Measurements from ENCODE around the gene MAP3K1.
"Not testable (repeated sequence)": the region's sequence is repeated elsewhere in the genome, so short reads cannot be mapped to it uniquely, and the experiment has no call there.

MAP3K1 gene

GRCh38 chr5:56814963-56815657, at the start of gene MAP3K1:
TSS of gene MAP3K1 (plus strand) at chr5:56815549. CDS start at chr5:56815574, 25 bp downstream.
- H3K27ac ChIP-seq (ENCODE audit: low read depth, low read length): peak within 1 kb of the TSS; percentile 86
- peak within 1 kb of the TSS; percentile 79 to 97 (median 93) for H3K4me3 ChIP-seq (ENCODE audit: low read depth in 1 of 5, low read length in 5 of 5)
- H3K4me1 ChIP-seq (ENCODE audit: control insufficient read depth in 5 of 5, insufficient read depth in 5 of 5, low read length in 5 of 5): peaks cover 3 to 37% (median 35%) of the 10 kb centered on the region in 5 donors
- H3K36me3 ChIP-seq (ENCODE audit: control insufficient read depth in 5 of 5, insufficient read depth in 5 of 5, low read length in 5 of 5): no peaks in the 10 kb centered on the region
- peak within 1 kb of the TSS; percentile 66 to 93 (median 82) for H3K9ac ChIP-seq (ENCODE audit: low read length in 5 of 5)
- H3K9me3 ChIP-seq (ENCODE audit: control insufficient read depth in 5 of 5, low read length in 5 of 5): no peaks in the 10 kb centered on the region
- H3K27me3 ChIP-seq (ENCODE audit: control insufficient read depth in 5 of 5, insufficient read depth in 4 of 5, low read length in 5 of 5): no peaks in the 10 kb centered on the region

- Histone ChIP-seq H3K4me1 (ENCODE audit: control insufficient read depth in 5 of 5, insufficient read depth in 5 of 5, low read length in 5 of 5) (peaks cover 5 to 16% (median 14%) of the 10 kb centered on the region in 5 donors), H3K27me3 (ENCODE audit: control insufficient read depth in 5 of 5, insufficient read depth in 4 of 5, low read length in 5 of 5) (no peaks in the 10 kb centered on the region), H3K9me3 (ENCODE audit: control insufficient read depth in 5 of 5, low read length in 5 of 5) (no peaks in the 10 kb centered on the region), H3K27ac (ENCODE audit: low read depth, low read length) (no peak overlapping the region), H3K4me3 (ENCODE audit: low read depth in 1 of 5, low read length in 5 of 5) (no peak overlapping the region), H3K9ac (ENCODE audit: low read length in 5 of 5) (no peak overlapping the region), H3K36me3 (ENCODE audit: control insufficient read depth in 5 of 5, insufficient read depth in 5 of 5, low read length in 5 of 5) (no peaks in the 10 kb centered on the region)
Observed at GRCh38 chr5:56766926-56767325, 48.4 kb upstream of the MAP3K1 start.

- H3K36me3 ChIP-seq (ENCODE audit: control insufficient read depth in 5 of 5, insufficient read depth in 5 of 5, low read length in 5 of 5): no peaks in the 10 kb centered on the region
- no peaks in the 10 kb centered on the region for H3K4me1 ChIP-seq (ENCODE audit: control insufficient read depth in 5 of 5, insufficient read depth in 5 of 5, low read length in 5 of 5)
- H3K27me3 ChIP-seq (ENCODE audit: control insufficient read depth in 5 of 5, insufficient read depth in 4 of 5, low read length in 5 of 5): no peaks in the 10 kb centered on the region
- no peaks in the 10 kb centered on the region for H3K9me3 ChIP-seq (ENCODE audit: control insufficient read depth in 5 of 5, low read length in 5 of 5)
- no peak overlapping the region for H3K9ac ChIP-seq (ENCODE audit: low read length in 5 of 5)
- no peak overlapping the region for H3K27ac ChIP-seq (ENCODE audit: low read depth, low read length)
- no peak overlapping the region for H3K4me3 ChIP-seq (ENCODE audit: low read depth in 1 of 5, low read length in 5 of 5)
Observed at GRCh38 chr5:56769875-56770604, 45.3 kb upstream of the MAP3K1 start.

- no peak overlapping the region for H3K27ac ChIP-seq (ENCODE audit: low read depth, low read length)
- no peaks in the 10 kb centered on the region for H3K4me1 ChIP-seq (ENCODE audit: control insufficient read depth in 5 of 5, insufficient read depth in 5 of 5, low read length in 5 of 5)
- no peaks in the 10 kb centered on the region for H3K27me3 ChIP-seq (ENCODE audit: control insufficient read depth in 5 of 5, insufficient read depth in 4 of 5, low read length in 5 of 5)
- H3K4me3 ChIP-seq (ENCODE audit: low read depth in 1 of 5, low read length in 5 of 5): no peak overlapping the region
- no peaks in the 10 kb centered on the region for H3K9me3 ChIP-seq (ENCODE audit: control insufficient read depth in 5 of 5, low read length in 5 of 5)
- H3K9ac ChIP-seq (ENCODE audit: low read length in 5 of 5): no peak overlapping the region
- H3K36me3 ChIP-seq (ENCODE audit: control insufficient read depth in 5 of 5, insufficient read depth in 5 of 5, low read length in 5 of 5): no peaks in the 10 kb centered on the region
Observed at GRCh38 chr5:56772767-56773166, 42.6 kb upstream of the MAP3K1 start.

- Histone ChIP-seq H3K9ac (ENCODE audit: low read length in 5 of 5) (no peak overlapping the region), H3K27me3 (ENCODE audit: control insufficient read depth in 5 of 5, insufficient read depth in 4 of 5, low read length in 5 of 5) (no peaks in the 10 kb centered on the region), H3K4me1 (ENCODE audit: control insufficient read depth in 5 of 5, insufficient read depth in 5 of 5, low read length in 5 of 5) (no peaks in the 10 kb centered on the region), H3K9me3 (ENCODE audit: control insufficient read depth in 5 of 5, low read length in 5 of 5) (no peaks in the 10 kb centered on the region), H3K4me3 (ENCODE audit: low read depth in 1 of 5, low read length in 5 of 5) (no peak overlapping the region), H3K36me3 (ENCODE audit: control insufficient read depth in 5 of 5, insufficient read depth in 5 of 5, low read length in 5 of 5) (no peaks in the 10 kb centered on the region), H3K27ac (ENCODE audit: low read depth, low read length) (no peak overlapping the region)
Observed at GRCh38 chr5:56774957-56775356, 40.4 kb upstream of the MAP3K1 start.

- not testable (repeated sequence) for H3K27ac ChIP-seq (ENCODE audit: low read depth, low read length); H3K4me1 ChIP-seq (ENCODE audit: control insufficient read depth in 5 of 5, insufficient read depth in 5 of 5, low read length in 5 of 5); H3K27me3 ChIP-seq (ENCODE audit: control insufficient read depth in 5 of 5, insufficient read depth in 4 of 5, low read length in 5 of 5); H3K36me3 ChIP-seq (ENCODE audit: control insufficient read depth in 5 of 5, insufficient read depth in 5 of 5, low read length in 5 of 5); H3K9ac ChIP-seq (ENCODE audit: low read length in 5 of 5); H3K4me3 ChIP-seq (ENCODE audit: low read depth in 1 of 5, low read length in 5 of 5); H3K9me3 ChIP-seq (ENCODE audit: control insufficient read depth in 5 of 5, low read length in 5 of 5)
Observed at GRCh38 chr5:56776212-56776846, 39.0 kb upstream of the MAP3K1 start.

GRCh38 chr5:56783261-56783660, 32.1 kb upstream of the MAP3K1 start:
- H3K27me3 ChIP-seq (ENCODE audit: control insufficient read depth in 5 of 5, insufficient read depth in 4 of 5, low read length in 5 of 5): no peaks in the 10 kb centered on the region
- H3K4me3 ChIP-seq (ENCODE audit: low read depth in 1 of 5, low read length in 5 of 5): no peak overlapping the region
- no peaks in the 10 kb centered on the region for H3K36me3 ChIP-seq (ENCODE audit: control insufficient read depth in 5 of 5, insufficient read depth in 5 of 5, low read length in 5 of 5)
- H3K27ac ChIP-seq (ENCODE audit: low read depth, low read length): no peak overlapping the region
- H3K9me3 ChIP-seq (ENCODE audit: control insufficient read depth in 5 of 5, low read length in 5 of 5): no peaks in the 10 kb centered on the region
- no peaks in the 10 kb centered on the region for H3K4me1 ChIP-seq (ENCODE audit: control insufficient read depth in 5 of 5, insufficient read depth in 5 of 5, low read length in 5 of 5)
- no peak overlapping the region for H3K9ac ChIP-seq (ENCODE audit: low read length in 5 of 5)

- Histone ChIP-seq H3K9me3 (ENCODE audit: control insufficient read depth in 5 of 5, low read length in 5 of 5) (no peaks in the 10 kb centered on the region), H3K9ac (ENCODE audit: low read length in 5 of 5) (no peak overlapping the region), H3K4me1 (ENCODE audit: control insufficient read depth in 5 of 5, insufficient read depth in 5 of 5, low read length in 5 of 5) (no peaks in the 10 kb centered on the region), H3K4me3 (ENCODE audit: low read depth in 1 of 5, low read length in 5 of 5) (no peak overlapping the region), H3K27ac (ENCODE audit: low read depth, low read length) (no peak overlapping the region), H3K36me3 (ENCODE audit: control insufficient read depth in 5 of 5, insufficient read depth in 5 of 5, low read length in 5 of 5) (no peaks in the 10 kb centered on the region), H3K27me3 (ENCODE audit: control insufficient read depth in 5 of 5, insufficient read depth in 4 of 5, low read length in 5 of 5) (no peaks in the 10 kb centered on the region)
Observed at GRCh38 chr5:56786346-56786745, 29.0 kb upstream of the MAP3K1 start.

- Histone ChIP-seq H3K4me1 (ENCODE audit: control insufficient read depth in 5 of 5, insufficient read depth in 5 of 5, low read length in 5 of 5) (no peaks in the 10 kb centered on the region), H3K9me3 (ENCODE audit: control insufficient read depth in 5 of 5, low read length in 5 of 5) (no peaks in the 10 kb centered on the region), H3K36me3 (ENCODE audit: control insufficient read depth in 5 of 5, insufficient read depth in 5 of 5, low read length in 5 of 5) (no peaks in the 10 kb centered on the region), H3K4me3 (ENCODE audit: low read depth in 1 of 5, low read length in 5 of 5) (no peak overlapping the region), H3K27me3 (ENCODE audit: control insufficient read depth in 5 of 5, insufficient read depth in 4 of 5, low read length in 5 of 5) (no peaks in the 10 kb centered on the region), H3K27ac (ENCODE audit: low read depth, low read length) (no peak overlapping the region), H3K9ac (ENCODE audit: low read length in 5 of 5) (no peak overlapping the region)
Observed at GRCh38 chr5:56791396-56791795, 24.0 kb upstream of the MAP3K1 start.

- no peaks in the 10 kb centered on the region for H3K9me3 ChIP-seq (ENCODE audit: control insufficient read depth in 5 of 5, low read length in 5 of 5)
- H3K9ac ChIP-seq (ENCODE audit: low read length in 5 of 5): no peak overlapping the region
- H3K36me3 ChIP-seq (ENCODE audit: control insufficient read depth in 5 of 5, insufficient read depth in 5 of 5, low read length in 5 of 5): no peaks in the 10 kb centered on the region
- no peak overlapping the region for H3K27ac ChIP-seq (ENCODE audit: low read depth, low read length)
- no peak overlapping the region for H3K4me3 ChIP-seq (ENCODE audit: low read depth in 1 of 5, low read length in 5 of 5)
- H3K4me1 ChIP-seq (ENCODE audit: control insufficient read depth in 5 of 5, insufficient read depth in 5 of 5, low read length in 5 of 5): no peaks in the 10 kb centered on the region
- no peaks in the 10 kb centered on the region for H3K27me3 ChIP-seq (ENCODE audit: control insufficient read depth in 5 of 5, insufficient read depth in 4 of 5, low read length in 5 of 5)
Observed at GRCh38 chr5:56798521-56798920, 16.8 kb upstream of the MAP3K1 start.
